Nephron progenitor cell (in vitro differentiated cells): Measurements from ENCODE around the gene TUBB2A.
"Not testable (repeated sequence)": the region's sequence is repeated elsewhere in the genome, so short reads cannot be mapped to it uniquely, and the experiment has no call there.

ENCODE experiments used
- DNase-seq: peaks from one replicate; pipeline ENCODE4 v3.0.0; 2021
- H3K27ac Mint-ChIP-seq: 2 replicates; pipeline ENCODE4 v1.8.0; 2021; ENCODE audit warnings: mild to moderate bottlenecking, moderate library complexity, mixed read lengths
- H3K27me3 Mint-ChIP-seq: 2 replicates; pipeline ENCODE4 v1.8.0; 2021; ENCODE audit warnings: mild to moderate bottlenecking, low read depth, mixed read lengths; ENCODE audit not compliant: poor library complexity
- H3K36me3 Mint-ChIP-seq: 2 replicates; pipeline ENCODE4 v1.8.0; 2021; ENCODE audit warnings: low read depth, mixed read lengths
- H3K4me1 Mint-ChIP-seq: 2 replicates; pipeline ENCODE4 v1.8.0; 2021; ENCODE audit warnings: mixed read lengths
- H3K4me3 Mint-ChIP-seq: 2 replicates; pipeline ENCODE4 v1.8.0; 2021; ENCODE audit warnings: mild to moderate bottlenecking, moderate library complexity, mixed read lengths
- H3K9me3 Mint-ChIP-seq: 2 replicates; pipeline ENCODE4 v1.8.0; 2021; ENCODE audit warnings: mild to moderate bottlenecking, moderate library complexity, mixed read lengths
- CTCF ChIP-seq: fragments of 200-600 bp; sonication (generic); IDR thresholded peaks from 2 replicates; pipeline ENCODE4 v1.5.0; 2021; ENCODE audit warnings: antibody characterized with exemption

Gene TUBB2A

GRCh38 chr6:3195420-3195694 is 38.0 kb upstream of the TUBB2A start:
- Mint-ChIP-seq H3K4me1 (peaks cover 13% of the 10 kb centered on the region), H3K4me3 (no peak overlapping the region), H3K9me3 (peaks cover 20% of the 10 kb centered on the region), H3K27ac (no peak overlapping the region), H3K27me3 (peaks cover 7% of the 10 kb centered on the region), H3K36me3 (no peaks in the 10 kb centered on the region)
- DNase-seq, result no peak
- TF ChIP-seq CTCF, result no peak

- TF ChIP-seq CTCF, result no peak
- peaks cover 7% of the 10 kb centered on the region for H3K27me3 Mint-ChIP-seq
- peaks cover 13% of the 10 kb centered on the region for H3K4me1 Mint-ChIP-seq
- H3K4me3 Mint-ChIP-seq, result no peak overlapping the region
- DNase-seq, result no peak
- H3K27ac Mint-ChIP-seq, result no peak overlapping the region
- peaks cover 15% of the 10 kb centered on the region for H3K9me3 Mint-ChIP-seq
- no peaks in the 10 kb centered on the region for H3K36me3 Mint-ChIP-seq
Measured at GRCh38 chr6:3194535-3195419, 37.4 kb upstream of the TUBB2A start.

DNA sequence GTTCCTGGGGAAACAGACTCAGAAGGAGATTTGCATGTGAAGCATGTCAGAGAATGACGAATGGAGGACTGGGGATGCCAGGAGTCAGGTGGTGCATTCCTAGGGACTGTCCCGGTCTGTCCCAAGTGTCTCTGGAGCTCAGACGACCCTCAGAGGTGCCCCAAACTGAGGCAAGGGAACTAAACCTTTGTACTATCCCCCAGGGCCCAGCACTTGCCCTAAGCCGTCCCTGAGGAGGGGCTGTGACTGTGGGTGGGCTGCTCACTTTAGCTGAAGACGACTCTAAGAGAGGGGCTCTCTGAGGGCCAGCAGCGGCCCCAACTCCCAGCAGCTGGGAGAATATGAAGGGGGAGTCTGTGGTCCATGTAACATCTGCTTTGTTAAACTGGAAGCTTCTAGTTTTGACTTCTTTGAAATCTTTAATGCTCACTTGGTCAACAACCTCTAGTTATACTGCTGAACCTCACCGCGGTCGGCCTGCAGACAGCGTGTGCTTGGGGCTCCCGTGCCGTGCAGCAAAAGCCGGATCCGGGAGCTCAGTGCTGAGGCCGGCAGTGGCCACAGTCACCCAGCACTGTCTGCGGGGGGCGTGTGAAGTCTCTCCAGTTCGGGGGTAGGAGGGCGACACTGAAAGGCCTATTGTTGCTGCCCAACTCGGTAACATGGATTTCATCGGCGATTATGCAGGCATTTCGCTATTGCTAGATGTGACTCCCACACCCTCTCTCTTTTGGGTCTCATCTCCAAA is 35.9 kb upstream of the TUBB2A start:
- Mint-ChIP-seq H3K27ac (no peak overlapping the region), H3K27me3 (peaks cover 10% of the 10 kb centered on the region), H3K36me3 (no peaks in the 10 kb centered on the region), H3K4me1 (peaks cover 13% of the 10 kb centered on the region), H3K4me3 (no peak overlapping the region), H3K9me3 (peaks cover 1% of the 10 kb centered on the region)
- no peak for TF ChIP-seq CTCF
- DNase-seq, result no peak

- H3K9me3 Mint-ChIP-seq, result peaks cover 4% of the 10 kb centered on the region
- H3K4me1 Mint-ChIP-seq, result peaks cover 13% of the 10 kb centered on the region
- no peak for TF ChIP-seq CTCF
- no peak overlapping the region for H3K4me3 Mint-ChIP-seq
- H3K27ac Mint-ChIP-seq, result no peak overlapping the region
- DNase-seq, result no peak
- H3K36me3 Mint-ChIP-seq, result no peaks in the 10 kb centered on the region
- peaks cover 6% of the 10 kb centered on the region for H3K27me3 Mint-ChIP-seq
Measured at GRCh38 chr6:3190779-3191178, 33.4 kb upstream of the TUBB2A start.

DNA sequence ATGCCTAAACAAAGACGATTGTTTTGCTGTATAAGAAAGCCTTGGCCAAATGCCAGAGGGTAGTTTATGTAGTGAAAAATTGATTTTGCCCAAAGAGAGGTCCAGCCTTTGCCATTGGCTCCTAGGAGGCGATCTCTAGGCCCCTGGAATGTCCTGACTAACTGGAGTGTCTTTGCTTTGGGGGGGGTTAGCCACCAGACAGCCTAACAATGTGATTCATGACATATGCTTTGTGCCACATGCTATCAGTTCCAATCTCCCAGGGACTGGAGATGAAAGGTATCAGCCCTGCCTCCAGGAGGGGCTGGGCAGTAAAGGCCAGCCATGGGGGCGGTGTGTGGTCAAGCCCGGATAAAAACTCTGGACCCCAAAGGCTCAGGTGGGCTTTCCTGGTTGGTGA is 32.7 kb upstream of the TUBB2A start:
- Mint-ChIP-seq H3K4me1 (peaks cover 13% of the 10 kb centered on the region), H3K36me3 (no peaks in the 10 kb centered on the region), H3K4me3 (no peak overlapping the region), H3K9me3 (peaks cover 4% of the 10 kb centered on the region), H3K27me3 (peaks cover 6% of the 10 kb centered on the region), H3K27ac (no peak overlapping the region)
- no peak for DNase-seq
- TF ChIP-seq CTCF, result no peak

DNA sequence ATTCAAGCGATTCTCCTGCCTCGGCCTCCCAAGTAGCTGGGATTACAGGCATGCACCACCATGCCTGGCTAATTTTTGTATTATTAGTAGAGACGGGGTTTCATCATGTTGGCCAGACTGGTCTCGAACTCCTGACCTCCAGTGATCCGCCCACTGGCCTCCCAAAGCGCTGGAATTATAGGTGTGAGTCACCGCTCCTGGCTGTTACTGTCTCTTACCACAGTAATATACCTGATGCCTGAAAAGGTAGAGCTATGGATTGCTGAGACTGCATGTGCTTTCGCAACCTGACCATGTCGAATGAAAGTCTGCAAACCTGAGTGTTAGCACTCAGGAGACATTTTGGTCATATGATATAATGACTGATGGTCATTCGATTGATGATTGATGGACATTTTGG is 31.8 kb upstream of the TUBB2A start:
- not testable (repeated sequence) for H3K9me3 Mint-ChIP-seq, H3K27me3 Mint-ChIP-seq, H3K4me3 Mint-ChIP-seq, DNase-seq, H3K27ac Mint-ChIP-seq, H3K36me3 Mint-ChIP-seq
- H3K4me1 Mint-ChIP-seq, result peaks cover 13% of the 10 kb centered on the region
